SH-SY5Y (cell line): ENCODE results near the gene CD82.

ENCODE experiments used
- GATA2 ChIP-seq: IDR thresholded peaks from 2 replicates; pipeline ENCODE4 v1.6.1; 2011; ENCODE audit warnings: mild to moderate bottlenecking, low read depth, low read length
- GATA3 ChIP-seq: IDR thresholded peaks from 2 replicates; pipeline ENCODE4 v1.6.1; 2011; ENCODE audit warnings: low read depth, mild to moderate bottlenecking, low read length, moderate library complexity

DNA sequence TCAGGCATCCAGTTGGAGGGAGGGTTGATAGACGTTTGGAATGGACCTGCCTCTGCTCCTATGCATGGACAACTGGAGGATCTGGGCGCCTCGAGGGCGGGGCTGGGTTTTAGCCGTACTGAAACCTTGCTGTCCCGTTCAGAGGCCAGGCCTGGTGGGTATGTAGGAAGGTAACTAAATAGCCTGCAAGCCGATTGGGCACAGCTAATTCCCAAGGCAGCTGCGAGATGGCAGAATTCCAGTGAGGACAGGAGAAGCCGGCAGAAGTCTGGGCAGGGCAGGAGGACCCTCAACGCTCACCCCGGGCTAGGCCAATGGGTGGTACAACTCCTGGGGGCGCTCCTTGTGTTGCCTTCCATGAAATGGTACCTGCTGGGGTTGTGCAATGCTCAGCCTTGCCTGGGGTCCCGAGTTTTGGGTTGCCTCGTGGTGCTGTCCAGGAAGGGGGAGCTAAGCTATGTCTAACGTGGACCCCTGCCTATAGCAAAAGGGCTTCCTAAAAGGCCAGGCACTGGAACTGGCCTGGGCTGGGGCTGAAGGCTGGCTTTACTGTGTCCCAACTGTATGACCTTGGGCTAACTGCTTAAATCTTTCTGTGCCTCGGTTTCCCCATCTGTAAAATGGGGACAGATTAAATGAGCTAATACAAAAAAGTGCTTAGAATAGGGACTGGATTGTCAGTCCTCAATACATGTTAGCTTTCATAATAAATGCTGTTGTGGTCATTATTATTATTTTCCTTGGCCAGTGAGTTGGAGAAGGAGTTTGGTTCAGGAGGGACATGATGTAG is 30.1 kb upstream of the CD82 start:
- no peak for TF ChIP-seq GATA3
- TF ChIP-seq GATA2 = no peak
